ENCODE measurements around the gene RIN3.
A peak's percentile ranks its signal among the peaks of the same experiment; 100 is the strongest.

Gene RIN3

GRCh38 chr14:92502541-92503286 lies 10.9 kb upstream of the RIN3 start:
- H3K9me3 ChIP-seq (ENCODE audit: control insufficient read depth, low read length), result no peaks in the 10 kb centered on the region
- no peak overlapping the region for H3K9ac ChIP-seq (ENCODE audit: low read length)
- H3K27me3 ChIP-seq (ENCODE audit: control insufficient read depth, insufficient read depth, low read length), result peaks cover 7% of the 10 kb centered on the region
- no peak overlapping the region for H3K4me3 ChIP-seq (ENCODE audit: low read length)
- H3K4me1 ChIP-seq (ENCODE audit: control insufficient read depth, insufficient read depth, low read length), result no peaks in the 10 kb centered on the region
- H3K36me3 ChIP-seq (ENCODE audit: control insufficient read depth, insufficient read depth, low read length), result no peaks in the 10 kb centered on the region

DNA sequence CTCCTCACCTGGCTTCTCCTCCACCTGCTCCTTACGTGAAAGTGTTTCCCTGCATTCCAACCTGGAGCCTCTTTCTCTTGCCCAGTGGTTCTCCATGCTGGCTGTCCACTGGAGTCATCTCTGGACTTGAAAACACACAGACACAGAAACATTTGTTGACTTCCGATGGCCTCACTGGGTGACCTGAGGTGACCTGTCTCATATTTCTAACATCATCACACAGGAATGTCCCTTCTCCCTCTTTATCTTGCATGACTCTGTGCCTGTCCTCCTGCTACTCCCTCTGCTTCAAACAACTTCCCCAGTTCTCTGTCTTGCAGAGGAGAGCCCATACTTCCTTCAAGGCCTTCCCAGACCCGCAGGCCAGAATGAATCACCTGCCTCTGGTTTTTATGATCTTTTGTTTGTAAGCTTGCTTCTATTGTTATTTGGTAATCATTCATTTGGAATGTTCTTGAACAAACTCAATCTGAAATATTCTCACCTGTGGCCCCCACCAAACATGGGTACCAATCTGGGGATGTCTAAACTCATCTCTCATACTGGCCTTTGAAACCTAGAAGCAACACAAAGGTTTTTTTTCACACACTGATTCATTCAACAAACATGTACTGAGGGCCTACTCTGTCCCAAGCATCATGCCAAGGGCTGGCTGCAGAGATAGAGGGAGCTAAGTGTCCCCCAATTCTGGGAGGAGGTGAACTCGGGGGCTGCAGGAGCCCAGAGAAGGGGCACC lies 9.7 kb upstream of the RIN3 start:
- Histone ChIP-seq H3K4me3 (ENCODE audit: low read length) (no peak overlapping the region), H3K36me3 (ENCODE audit: control insufficient read depth, insufficient read depth, low read length) (no peaks in the 10 kb centered on the region), H3K9ac (ENCODE audit: low read length) (no peak overlapping the region), H3K27me3 (ENCODE audit: control insufficient read depth, insufficient read depth, low read length) (peaks cover 4% of the 10 kb centered on the region), H3K4me1 (ENCODE audit: control insufficient read depth, insufficient read depth, low read length) (no peaks in the 10 kb centered on the region), H3K9me3 (ENCODE audit: control insufficient read depth, low read length) (no peaks in the 10 kb centered on the region)

DNA sequence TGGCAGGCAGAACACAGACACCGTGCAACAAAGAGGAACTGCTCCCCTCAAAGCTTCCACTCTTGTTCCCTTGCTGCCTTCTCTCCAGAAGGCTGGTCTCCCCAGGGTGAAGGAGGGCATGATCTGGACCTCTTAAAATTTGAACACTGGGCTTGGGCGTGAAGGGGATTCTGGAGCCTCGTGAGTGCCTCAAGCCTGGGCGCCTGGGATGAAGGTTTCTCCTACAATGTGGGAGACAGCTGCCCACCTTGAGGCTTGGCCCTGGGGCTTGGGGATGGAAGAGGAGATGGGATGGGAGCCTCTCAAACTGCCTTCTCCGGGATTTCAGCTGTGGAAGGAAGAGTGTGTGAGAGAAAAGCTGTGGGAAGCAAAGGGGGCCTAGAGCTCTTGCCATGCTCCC lies 7.8 kb upstream of the RIN3 start:
- H3K27me3 ChIP-seq (ENCODE audit: control insufficient read depth, insufficient read depth, low read length), result peaks cover 2% of the 10 kb centered on the region
- no peaks in the 10 kb centered on the region for H3K36me3 ChIP-seq (ENCODE audit: control insufficient read depth, insufficient read depth, low read length)
- no peaks in the 10 kb centered on the region for H3K9me3 ChIP-seq (ENCODE audit: control insufficient read depth, low read length)
- no peak overlapping the region for H3K9ac ChIP-seq (ENCODE audit: low read length)
- no peaks in the 10 kb centered on the region for H3K4me1 ChIP-seq (ENCODE audit: control insufficient read depth, insufficient read depth, low read length)
- no peak overlapping the region for H3K4me3 ChIP-seq (ENCODE audit: low read length)

- Histone ChIP-seq H3K4me1 (ENCODE audit: control insufficient read depth, insufficient read depth, low read length) (no peaks in the 10 kb centered on the region), H3K9ac (ENCODE audit: low read length) (no peak overlapping the region), H3K27me3 (ENCODE audit: control insufficient read depth, insufficient read depth, low read length) (peaks cover 2% of the 10 kb centered on the region), H3K36me3 (ENCODE audit: control insufficient read depth, insufficient read depth, low read length) (no peaks in the 10 kb centered on the region), H3K9me3 (ENCODE audit: control insufficient read depth, low read length) (no peaks in the 10 kb centered on the region), H3K4me3 (ENCODE audit: low read length) (no peak overlapping the region)
Measured at GRCh38 chr14:92506231-92506630, 7.3 kb upstream of the RIN3 start.

DNA sequence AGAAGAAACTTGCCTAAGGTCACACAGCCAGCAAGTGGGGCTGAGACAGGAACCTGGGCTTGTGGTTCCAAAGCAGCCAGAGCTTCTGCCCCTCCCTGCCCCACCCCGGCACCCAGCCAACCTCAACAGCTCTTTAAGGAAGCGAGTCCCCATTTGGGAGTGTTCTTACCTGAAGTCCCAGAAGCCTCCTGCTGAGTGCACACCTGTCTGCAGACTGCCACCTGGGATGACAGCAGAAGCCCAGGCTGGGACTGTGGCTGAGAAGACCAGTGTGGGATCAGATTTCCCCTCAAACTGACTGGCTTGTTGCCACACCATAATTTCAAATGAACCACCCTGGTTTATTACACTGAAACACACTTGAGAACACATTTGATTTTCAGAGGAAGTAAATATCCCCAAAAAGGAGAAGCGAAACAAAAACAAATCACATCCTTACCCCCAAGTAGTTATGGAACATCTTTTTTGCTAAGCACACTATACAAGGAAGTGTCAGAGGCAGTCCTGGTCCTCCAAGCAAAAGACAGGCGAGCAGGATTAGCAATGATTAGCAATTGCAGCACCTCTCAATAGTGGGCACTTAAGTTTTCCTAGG lies 6.3 kb upstream of the RIN3 start:
- Histone ChIP-seq H3K4me1 (ENCODE audit: control insufficient read depth, insufficient read depth, low read length) (no peaks in the 10 kb centered on the region), H3K4me3 (ENCODE audit: low read length) (no peak overlapping the region), H3K9me3 (ENCODE audit: control insufficient read depth, low read length) (no peaks in the 10 kb centered on the region), H3K27me3 (ENCODE audit: control insufficient read depth, insufficient read depth, low read length) (peaks cover 2% of the 10 kb centered on the region), H3K9ac (ENCODE audit: low read length) (no peak overlapping the region), H3K36me3 (ENCODE audit: control insufficient read depth, insufficient read depth, low read length) (no peaks in the 10 kb centered on the region)

GRCh38 chr14:92510972-92511371 lies 2.6 kb upstream of the RIN3 start:
- Histone ChIP-seq H3K9ac (ENCODE audit: low read length) (no peak overlapping the region), H3K9me3 (ENCODE audit: control insufficient read depth, low read length) (no peaks in the 10 kb centered on the region), H3K4me1 (ENCODE audit: control insufficient read depth, insufficient read depth, low read length) (no peaks in the 10 kb centered on the region)

GRCh38 chr14:92511453-92512238 lies 1.9 kb upstream of the RIN3 start:
- Histone ChIP-seq H3K9ac (ENCODE audit: low read length) (no peak overlapping the region), H3K4me3 (ENCODE audit: low read length) (no peak overlapping the region), H3K36me3 (ENCODE audit: control insufficient read depth, insufficient read depth, low read length) (no peaks in the 10 kb centered on the region), H3K4me1 (ENCODE audit: control insufficient read depth, insufficient read depth, low read length) (no peaks in the 10 kb centered on the region), H3K27me3 (ENCODE audit: control insufficient read depth, insufficient read depth, low read length) (peaks cover 19% of the 10 kb centered on the region), H3K9me3 (ENCODE audit: control insufficient read depth, low read length) (no peaks in the 10 kb centered on the region)

More at GRCh38 chr14:92510972-92511371, 2.6 kb upstream of the RIN3 start:
- Histone ChIP-seq H3K27me3 (ENCODE audit: control insufficient read depth, insufficient read depth, low read length) (peaks cover 19% of the 10 kb centered on the region), H3K4me3 (ENCODE audit: low read length) (no peak overlapping the region), H3K36me3 (ENCODE audit: control insufficient read depth, insufficient read depth, low read length) (no peaks in the 10 kb centered on the region)

DNA sequence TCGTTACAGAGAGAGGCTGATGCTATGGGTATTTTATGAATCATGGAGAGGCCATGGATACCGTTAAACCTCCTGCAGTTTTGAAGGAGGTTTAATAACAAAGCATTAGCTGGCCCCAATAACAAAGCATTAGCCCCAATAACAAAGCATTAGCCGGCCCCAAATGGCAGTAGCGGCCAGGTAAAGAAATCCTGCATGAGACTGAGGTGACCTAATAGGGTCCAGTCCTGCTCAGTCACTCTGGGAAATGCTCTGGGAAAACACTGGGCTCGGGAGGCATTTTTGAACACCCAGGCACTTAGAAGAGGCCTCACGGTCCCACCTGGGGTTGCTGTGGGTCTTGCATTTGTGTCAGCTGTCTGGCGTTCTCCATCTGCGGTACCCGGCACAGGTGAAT lies 776 bp upstream of the RIN3 start:
- Histone ChIP-seq H3K4me1 (ENCODE audit: control insufficient read depth, insufficient read depth, low read length) (no peaks in the 10 kb centered on the region), H3K9ac (ENCODE audit: low read length) (peak overlapping the region; percentile 68), H3K4me3 (ENCODE audit: low read length) (no peak overlapping the region)

DNA sequence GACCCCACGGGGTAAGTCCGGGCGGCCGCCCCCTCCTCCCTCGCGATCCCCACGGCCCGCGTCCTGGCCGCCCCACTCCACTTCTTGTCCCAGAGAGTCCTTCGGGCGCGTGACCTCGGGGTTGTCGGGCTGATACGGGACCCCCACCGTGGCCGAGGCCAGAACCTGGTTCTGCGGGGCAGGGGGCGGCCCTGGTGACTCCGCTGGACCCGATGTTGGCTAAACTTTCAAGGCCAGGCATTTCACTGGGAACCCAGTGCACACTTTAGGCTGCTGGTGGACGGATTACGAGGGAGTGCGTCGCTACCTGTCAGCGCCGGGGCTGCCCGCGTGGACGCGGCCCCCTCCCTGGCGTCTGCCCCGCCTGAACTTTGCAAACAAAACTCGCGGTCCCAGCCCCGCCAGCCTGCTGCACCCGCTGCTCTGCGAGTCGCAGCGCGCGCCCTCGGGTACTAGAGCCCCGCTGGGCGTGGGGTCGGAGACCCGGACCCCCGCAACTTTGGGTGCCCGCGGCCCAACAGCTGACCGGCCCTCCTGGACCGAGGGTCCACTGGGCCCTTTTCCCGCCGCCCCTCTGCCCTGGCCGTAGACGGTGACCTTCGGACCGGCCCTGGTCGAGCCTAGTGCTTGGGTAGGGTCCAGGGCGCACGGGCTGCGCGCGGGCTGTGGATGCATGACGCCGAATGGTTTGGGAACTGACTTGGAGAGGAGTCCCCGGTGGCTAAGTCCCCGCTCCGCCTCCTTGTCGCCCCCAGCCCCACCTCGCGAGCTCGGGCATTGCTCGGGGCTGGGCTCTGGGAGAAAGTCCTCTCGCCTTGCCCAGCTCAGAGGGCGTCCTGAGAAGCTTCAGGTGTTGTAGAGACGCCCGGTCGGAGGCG lies 624 bp downstream of the RIN3 start:
- peak overlapping the region; percentile 19 for H3K4me3 ChIP-seq (ENCODE audit: low read length)
- H3K4me1 ChIP-seq (ENCODE audit: control insufficient read depth, insufficient read depth, low read length), result no peaks in the 10 kb centered on the region
- H3K9ac ChIP-seq (ENCODE audit: low read length), result peak overlapping the region; percentile 68

More for the DNA sequence above, 776 bp upstream of the RIN3 start:
- no peaks in the 10 kb centered on the region for H3K9me3 ChIP-seq (ENCODE audit: control insufficient read depth, low read length)
- H3K36me3 ChIP-seq (ENCODE audit: control insufficient read depth, insufficient read depth, low read length), result no peaks in the 10 kb centered on the region
- peaks cover 19% of the 10 kb centered on the region for H3K27me3 ChIP-seq (ENCODE audit: control insufficient read depth, insufficient read depth, low read length)

GRCh38 chr14:92514844-92515514 lies 1.4 kb downstream of the RIN3 start:
- peaks cover 19% of the 10 kb centered on the region for H3K27me3 ChIP-seq (ENCODE audit: control insufficient read depth, insufficient read depth, low read length)
- no peak overlapping the region for H3K4me3 ChIP-seq (ENCODE audit: low read length)
- H3K4me1 ChIP-seq (ENCODE audit: control insufficient read depth, insufficient read depth, low read length), result no peaks in the 10 kb centered on the region
- H3K9me3 ChIP-seq (ENCODE audit: control insufficient read depth, low read length), result no peaks in the 10 kb centered on the region
- H3K9ac ChIP-seq (ENCODE audit: low read length), result peak overlapping the region; percentile 68
- no peaks in the 10 kb centered on the region for H3K36me3 ChIP-seq (ENCODE audit: control insufficient read depth, insufficient read depth, low read length)

More for the DNA sequence above, 624 bp downstream of the RIN3 start:
- no peaks in the 10 kb centered on the region for H3K36me3 ChIP-seq (ENCODE audit: control insufficient read depth, insufficient read depth, low read length)
- peaks cover 19% of the 10 kb centered on the region for H3K27me3 ChIP-seq (ENCODE audit: control insufficient read depth, insufficient read depth, low read length)
- H3K9me3 ChIP-seq (ENCODE audit: control insufficient read depth, low read length), result no peaks in the 10 kb centered on the region

Data from mucosa of stomach (tissue), 1 donor.